Keratinocyte (primary cell): ENCODE data around the gene SLC16A4. TPM values are rescaled to one million over a fixed set of nuclear protein-coding genes. Genes with fewer than 3 reads are reported as not detected.

Experiments used
- DNase-seq: peaks from one replicate; pipeline ENCODE4 v3.0.0-alpha.2; 2011; ENCODE audit warnings: low read depth, missing footprints, low spot score
- FAIRE-seq: peaks from 2 replicates; lab custom pipeline; 2011; peaks lifted over from hg19 to GRCh38; lab: Jason Lieb, UNC
- H2AFZ ChIP-seq: 2 replicates; pipeline ENCODE4 v1.6.0; 2012; ENCODE audit warnings: low read length, control low read depth, inconsistent platforms; ENCODE audit not compliant: control insufficient read depth
- H3K27ac ChIP-seq: 2 replicates; pipeline ENCODE4 v1.5.1; 2011; ENCODE audit warnings: low read length; ENCODE audit not compliant: control insufficient read depth, insufficient read depth
- H3K27me3 ChIP-seq: 3 replicates; pipeline ENCODE4 v1.6.0; 2011; ENCODE audit warnings: low read length; ENCODE audit not compliant: control insufficient read depth, insufficient read depth; ENCODE audit errors: extremely low read depth
- H3K36me3 ChIP-seq, 2 experiments: 2 replicates in 1 of 2; 3 replicates in 1 of 2; pipeline ENCODE4 v1.5.1; 2011; ENCODE audit warnings: low read length in 2 of 2, mild to moderate bottlenecking in 1 of 2; ENCODE audit not compliant: control insufficient read depth in 2 of 2, insufficient read depth in 2 of 2; ENCODE audit errors: extremely low read depth in 1 of 2
- H3K4me1 ChIP-seq: 3 replicates; pipeline ENCODE4 v1.5.1; 2011; ENCODE audit warnings: low read length; ENCODE audit not compliant: control insufficient read depth, insufficient read depth; ENCODE audit errors: extremely low read depth
- H3K4me2 ChIP-seq: 3 replicates; pipeline ENCODE4 v1.6.0; 2011; ENCODE audit warnings: low read depth, low read length; ENCODE audit not compliant: control insufficient read depth, insufficient read depth; ENCODE audit errors: extremely low read depth
- H3K4me3 ChIP-seq, 3 experiments: fragments of 200-600 bp in 1 of 3; sonication (generic) in 1 of 3; 2 replicates in 2 of 3; 3 replicates in 1 of 3; pipeline ENCODE4 v1.5.1; 2011 to 2016; ENCODE audit warnings: low read length in 3 of 3, mild to moderate bottlenecking in 3 of 3, control low read depth in 2 of 3, inconsistent platforms in 1 of 3, low read depth in 1 of 3, mixed read lengths in 1 of 3, mixed run types in 1 of 3, moderate library complexity in 1 of 3; ENCODE audit not compliant: control insufficient read depth in 2 of 3, insufficient read depth in 2 of 3; ENCODE audit errors: extremely low read depth in 1 of 3
- H3K79me2 ChIP-seq: 2 replicates; pipeline ENCODE4 v1.6.0; 2012; ENCODE audit warnings: low read length; ENCODE audit not compliant: control insufficient read depth, insufficient read depth
- H3K9ac ChIP-seq: 3 replicates; pipeline ENCODE4 v1.6.0; 2011; ENCODE audit warnings: low read length; ENCODE audit not compliant: control insufficient read depth, insufficient read depth; ENCODE audit errors: extremely low read depth
- H3K9me1 ChIP-seq: 3 replicates; pipeline ENCODE4 v1.6.0; 2011; ENCODE audit warnings: low read length; ENCODE audit not compliant: control insufficient read depth, insufficient read depth; ENCODE audit errors: extremely low read depth
- H3K9me3 ChIP-seq: 2 replicates; pipeline ENCODE4 v1.5.1; 2012; ENCODE audit warnings: low read depth, low read length; ENCODE audit not compliant: control insufficient read depth
- H4K20me1 ChIP-seq: 3 replicates; pipeline ENCODE4 v1.6.0; 2011; ENCODE audit warnings: low read length; ENCODE audit not compliant: control insufficient read depth, insufficient read depth; ENCODE audit errors: extremely low read depth
- EZH2 ChIP-seq: IDR thresholded peaks from one replicate; pipeline ENCODE4 v1.6.1; 2012; ENCODE audit warnings: inconsistent platforms, mild to moderate bottlenecking, low read length, moderate library complexity
- dilution Hi-C: fragments of 300-500 bp; cut with MboI; formaldehyde crosslinking; loops from one replicate; pipeline ENCODE4 v1.7.0; 2020; ENCODE audit warnings: low sequenced_read_pairs; ENCODE audit not compliant: extremely low pct_ligation_motif_present
- polyA plus RNA-seq, 5 experiments: library from polyadenylated mRNA; depleted of rRNA in 3 of 5; stranded (reverse) in 3 of 5; stranded (forward) in 1 of 5; unstranded in 1 of 5; fragments of >200 nt; gene quantifications; 1 replicate in 1 of 5; 2 replicates in 3 of 5; 3 replicates in 1 of 5; pipeline versions ENCODE4 v1.2.1 to v1.2.3, GENCODE V29; 2011 to 2012; ENCODE audit warnings: missing spikeins in 2 of 5, low read depth in 1 of 5, low replicate concordance in 1 of 5
- TF ChIP-seq, protein P1 (sequence below), 3 experiments: IDR thresholded peaks in 1 of 3; conservative IDR thresholded peaks in 1 of 3; optimal IDR thresholded peaks in 1 of 3; 2 replicates in 2 of 3; 3 replicates in 1 of 3; pipeline versions ENCODE3 to v1.5.1; 2011; ENCODE audit warnings: low read length in 3 of 3, mild to moderate bottlenecking in 3 of 3, moderate library complexity in 2 of 3, control low read depth in 1 of 3, inconsistent platforms in 1 of 3; ENCODE audit not compliant: insufficient read depth in 2 of 3; ENCODE audit errors: extremely low read depth in 1 of 3

Gene SLC16A4
- polyA plus RNA-seq, 1 donor (not counting 4 experiments of a cell fraction or from before 2014, with no cell fraction given) = 0.92 TPM

DNA sequence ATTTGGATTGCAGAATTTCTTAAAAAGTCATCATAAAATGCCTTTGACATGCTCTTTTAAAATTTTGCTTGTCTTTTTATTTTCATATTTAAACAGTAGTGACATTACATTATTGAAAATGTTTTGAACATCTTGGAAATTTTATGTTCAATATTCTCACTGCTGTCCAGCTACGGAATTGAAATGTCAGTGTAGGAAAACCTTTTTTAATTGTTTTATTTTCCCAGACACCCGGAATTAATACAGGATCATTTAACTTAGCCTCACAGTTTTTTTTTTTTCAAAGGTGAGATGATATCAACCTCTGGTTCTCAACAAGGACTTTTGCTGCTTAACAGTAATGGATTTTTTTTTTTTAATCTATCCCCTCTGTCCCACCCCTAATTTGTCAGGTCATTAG lies 47.6 kb downstream of the SLC16A4 start:
- Histone ChIP-seq H3K79me2 (peaks cover 89% of the 10 kb centered on the region), H3K9me3 (no peaks in the 10 kb centered on the region), H3K4me2 (peak overlapping the region; percentile 49), H3K27me3 (no peaks in the 10 kb centered on the region), H3K4me3 (no peak overlapping the region), H3K27ac (no peak overlapping the region), H3K9ac (no peak overlapping the region), H2AFZ (no peak overlapping the region), H3K36me3 (peaks cover 15 to 22% of the 10 kb centered on the region in 2 experiments), H4K20me1 (peaks cover 10% of the 10 kb centered on the region), H3K4me1 (peaks cover 36% of the 10 kb centered on the region), H3K9me1 (peaks cover 4% of the 10 kb centered on the region)
- dilution Hi-C loops = no loop called here
- TF ChIP-seq, protein P1, sequence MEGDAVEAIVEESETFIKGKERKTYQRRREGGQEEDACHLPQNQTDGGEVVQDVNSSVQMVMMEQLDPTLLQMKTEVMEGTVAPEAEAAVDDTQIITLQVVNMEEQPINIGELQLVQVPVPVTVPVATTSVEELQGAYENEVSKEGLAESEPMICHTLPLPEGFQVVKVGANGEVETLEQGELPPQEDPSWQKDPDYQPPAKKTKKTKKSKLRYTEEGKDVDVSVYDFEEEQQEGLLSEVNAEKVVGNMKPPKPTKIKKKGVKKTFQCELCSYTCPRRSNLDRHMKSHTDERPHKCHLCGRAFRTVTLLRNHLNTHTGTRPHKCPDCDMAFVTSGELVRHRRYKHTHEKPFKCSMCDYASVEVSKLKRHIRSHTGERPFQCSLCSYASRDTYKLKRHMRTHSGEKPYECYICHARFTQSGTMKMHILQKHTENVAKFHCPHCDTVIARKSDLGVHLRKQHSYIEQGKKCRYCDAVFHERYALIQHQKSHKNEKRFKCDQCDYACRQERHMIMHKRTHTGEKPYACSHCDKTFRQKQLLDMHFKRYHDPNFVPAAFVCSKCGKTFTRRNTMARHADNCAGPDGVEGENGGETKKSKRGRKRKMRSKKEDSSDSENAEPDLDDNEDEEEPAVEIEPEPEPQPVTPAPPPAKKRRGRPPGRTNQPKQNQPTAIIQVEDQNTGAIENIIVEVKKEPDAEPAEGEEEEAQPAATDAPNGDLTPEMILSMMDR (optimal IDR thresholded peaks at IDR 0.05 in 1 of 3, IDR thresholded peaks at IDR 0.05 in 1 of 3, conservative IDR thresholded peaks at IDR 0.05 in 1 of 3; ENCODE audit: extremely low read depth in 1 of 3, insufficient read depth in 2 of 3, low read length in 3 of 3) = no peak
- TF ChIP-seq EZH2 = no peak
- DNase-seq (no peak), FAIRE-seq (no peak)

DNA sequence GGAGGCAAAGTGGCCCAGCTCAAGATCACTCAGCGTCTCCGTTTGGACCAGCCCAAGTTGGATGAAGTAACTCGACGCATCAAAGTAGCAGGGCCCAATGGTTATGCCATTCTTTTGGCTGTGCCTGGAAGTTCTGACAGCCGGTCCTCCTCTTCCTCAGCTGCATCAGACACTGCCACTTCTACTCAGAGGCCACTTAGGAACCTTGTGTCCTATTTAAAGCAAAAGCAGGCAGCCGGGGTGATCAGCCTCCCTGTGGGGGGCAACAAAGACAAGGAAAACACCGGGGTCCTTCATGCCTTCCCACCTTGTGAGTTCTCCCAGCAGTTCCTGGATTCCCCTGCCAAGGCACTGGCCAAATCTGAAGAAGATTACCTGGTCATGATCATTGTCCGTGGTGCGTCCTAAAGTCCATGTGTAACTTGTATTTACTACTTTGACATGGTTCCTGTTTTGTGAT lies 48.9 kb downstream of the SLC16A4 start:
- H3K9me3 ChIP-seq = no peaks in the 10 kb centered on the region
- peak overlapping the region; percentile 8 for H3K9ac ChIP-seq
- no peaks in the 10 kb centered on the region for H3K27me3 ChIP-seq
- H3K27ac ChIP-seq = no peak overlapping the region
- dilution Hi-C loops = no loop called here
- H3K36me3 ChIP-seq = peaks cover 9 to 17% of the 10 kb centered on the region in 2 experiments
- no peak for DNase-seq
- no peak overlapping the region for H2AFZ ChIP-seq
- H3K4me3 ChIP-seq = peak overlapping the region in 1 of 3 experiments; percentile 22
- peak overlapping the region; percentile 49 for H3K4me2 ChIP-seq
- no peak for FAIRE-seq
- H4K20me1 ChIP-seq = peaks cover 10% of the 10 kb centered on the region
- H3K4me1 ChIP-seq = peaks cover 36% of the 10 kb centered on the region
- TF ChIP-seq, protein P1 (optimal IDR thresholded peaks at IDR 0.05 in 1 of 3, IDR thresholded peaks at IDR 0.05 in 1 of 3, conservative IDR thresholded peaks at IDR 0.05 in 1 of 3; ENCODE audit: extremely low read depth in 1 of 3, insufficient read depth in 2 of 3, low read length in 3 of 3) = no peak
- no peak for TF ChIP-seq EZH2
- H3K9me1 ChIP-seq = peaks cover 4% of the 10 kb centered on the region
- H3K79me2 ChIP-seq = peaks cover 75% of the 10 kb centered on the region
